ENCODE results near the gene CHPF2.

- TF ChIP-seq, protein P1, sequence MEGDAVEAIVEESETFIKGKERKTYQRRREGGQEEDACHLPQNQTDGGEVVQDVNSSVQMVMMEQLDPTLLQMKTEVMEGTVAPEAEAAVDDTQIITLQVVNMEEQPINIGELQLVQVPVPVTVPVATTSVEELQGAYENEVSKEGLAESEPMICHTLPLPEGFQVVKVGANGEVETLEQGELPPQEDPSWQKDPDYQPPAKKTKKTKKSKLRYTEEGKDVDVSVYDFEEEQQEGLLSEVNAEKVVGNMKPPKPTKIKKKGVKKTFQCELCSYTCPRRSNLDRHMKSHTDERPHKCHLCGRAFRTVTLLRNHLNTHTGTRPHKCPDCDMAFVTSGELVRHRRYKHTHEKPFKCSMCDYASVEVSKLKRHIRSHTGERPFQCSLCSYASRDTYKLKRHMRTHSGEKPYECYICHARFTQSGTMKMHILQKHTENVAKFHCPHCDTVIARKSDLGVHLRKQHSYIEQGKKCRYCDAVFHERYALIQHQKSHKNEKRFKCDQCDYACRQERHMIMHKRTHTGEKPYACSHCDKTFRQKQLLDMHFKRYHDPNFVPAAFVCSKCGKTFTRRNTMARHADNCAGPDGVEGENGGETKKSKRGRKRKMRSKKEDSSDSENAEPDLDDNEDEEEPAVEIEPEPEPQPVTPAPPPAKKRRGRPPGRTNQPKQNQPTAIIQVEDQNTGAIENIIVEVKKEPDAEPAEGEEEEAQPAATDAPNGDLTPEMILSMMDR (IDR thresholded peaks at IDR 0.05 in 8 of 11, conservative IDR thresholded peaks at IDR 0.05 in 3 of 11): no peak
- TF ChIP-seq POLR2A (IDR thresholded peaks at IDR 0.05) (no peak), POLR2AphosphoS5 (IDR thresholded peaks at IDR 0.05) (no peak)
Measured at GRCh38 chr7:151272877-151273276, 40.6 kb downstream of the CHPF2 start.

Measured in spleen (tissue), 7 donors.